Measurements from ENCODE around the gene DUSP21.

GRCh38 chrX:44871114-44871645 is 27.4 kb downstream of the DUSP21 start:
- TF ChIP-seq, protein P1, sequence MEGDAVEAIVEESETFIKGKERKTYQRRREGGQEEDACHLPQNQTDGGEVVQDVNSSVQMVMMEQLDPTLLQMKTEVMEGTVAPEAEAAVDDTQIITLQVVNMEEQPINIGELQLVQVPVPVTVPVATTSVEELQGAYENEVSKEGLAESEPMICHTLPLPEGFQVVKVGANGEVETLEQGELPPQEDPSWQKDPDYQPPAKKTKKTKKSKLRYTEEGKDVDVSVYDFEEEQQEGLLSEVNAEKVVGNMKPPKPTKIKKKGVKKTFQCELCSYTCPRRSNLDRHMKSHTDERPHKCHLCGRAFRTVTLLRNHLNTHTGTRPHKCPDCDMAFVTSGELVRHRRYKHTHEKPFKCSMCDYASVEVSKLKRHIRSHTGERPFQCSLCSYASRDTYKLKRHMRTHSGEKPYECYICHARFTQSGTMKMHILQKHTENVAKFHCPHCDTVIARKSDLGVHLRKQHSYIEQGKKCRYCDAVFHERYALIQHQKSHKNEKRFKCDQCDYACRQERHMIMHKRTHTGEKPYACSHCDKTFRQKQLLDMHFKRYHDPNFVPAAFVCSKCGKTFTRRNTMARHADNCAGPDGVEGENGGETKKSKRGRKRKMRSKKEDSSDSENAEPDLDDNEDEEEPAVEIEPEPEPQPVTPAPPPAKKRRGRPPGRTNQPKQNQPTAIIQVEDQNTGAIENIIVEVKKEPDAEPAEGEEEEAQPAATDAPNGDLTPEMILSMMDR (IDR thresholded peaks at IDR 0.05), result no peak
- TF ChIP-seq RCOR1 (IDR thresholded peaks at IDR 0.05; ENCODE audit: low read depth, low read length), result no peak
- TF ChIP-seq, protein P2, sequence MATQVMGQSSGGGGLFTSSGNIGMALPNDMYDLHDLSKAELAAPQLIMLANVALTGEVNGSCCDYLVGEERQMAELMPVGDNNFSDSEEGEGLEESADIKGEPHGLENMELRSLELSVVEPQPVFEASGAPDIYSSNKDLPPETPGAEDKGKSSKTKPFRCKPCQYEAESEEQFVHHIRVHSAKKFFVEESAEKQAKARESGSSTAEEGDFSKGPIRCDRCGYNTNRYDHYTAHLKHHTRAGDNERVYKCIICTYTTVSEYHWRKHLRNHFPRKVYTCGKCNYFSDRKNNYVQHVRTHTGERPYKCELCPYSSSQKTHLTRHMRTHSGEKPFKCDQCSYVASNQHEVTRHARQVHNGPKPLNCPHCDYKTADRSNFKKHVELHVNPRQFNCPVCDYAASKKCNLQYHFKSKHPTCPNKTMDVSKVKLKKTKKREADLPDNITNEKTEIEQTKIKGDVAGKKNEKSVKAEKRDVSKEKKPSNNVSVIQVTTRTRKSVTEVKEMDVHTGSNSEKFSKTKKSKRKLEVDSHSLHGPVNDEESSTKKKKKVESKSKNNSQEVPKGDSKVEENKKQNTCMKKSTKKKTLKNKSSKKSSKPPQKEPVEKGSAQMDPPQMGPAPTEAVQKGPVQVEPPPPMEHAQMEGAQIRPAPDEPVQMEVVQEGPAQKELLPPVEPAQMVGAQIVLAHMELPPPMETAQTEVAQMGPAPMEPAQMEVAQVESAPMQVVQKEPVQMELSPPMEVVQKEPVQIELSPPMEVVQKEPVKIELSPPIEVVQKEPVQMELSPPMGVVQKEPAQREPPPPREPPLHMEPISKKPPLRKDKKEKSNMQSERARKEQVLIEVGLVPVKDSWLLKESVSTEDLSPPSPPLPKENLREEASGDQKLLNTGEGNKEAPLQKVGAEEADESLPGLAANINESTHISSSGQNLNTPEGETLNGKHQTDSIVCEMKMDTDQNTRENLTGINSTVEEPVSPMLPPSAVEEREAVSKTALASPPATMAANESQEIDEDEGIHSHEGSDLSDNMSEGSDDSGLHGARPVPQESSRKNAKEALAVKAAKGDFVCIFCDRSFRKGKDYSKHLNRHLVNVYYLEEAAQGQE (IDR thresholded peaks at IDR 0.05), result no peak
- TF ChIP-seq EP300 (IDR thresholded peaks at IDR 0.05), result no peak
- no peak for TF ChIP-seq POLR2AphosphoS2 (conservative IDR thresholded peaks at IDR 0.05; ENCODE audit: low read length)
- TF ChIP-seq, protein P3, sequence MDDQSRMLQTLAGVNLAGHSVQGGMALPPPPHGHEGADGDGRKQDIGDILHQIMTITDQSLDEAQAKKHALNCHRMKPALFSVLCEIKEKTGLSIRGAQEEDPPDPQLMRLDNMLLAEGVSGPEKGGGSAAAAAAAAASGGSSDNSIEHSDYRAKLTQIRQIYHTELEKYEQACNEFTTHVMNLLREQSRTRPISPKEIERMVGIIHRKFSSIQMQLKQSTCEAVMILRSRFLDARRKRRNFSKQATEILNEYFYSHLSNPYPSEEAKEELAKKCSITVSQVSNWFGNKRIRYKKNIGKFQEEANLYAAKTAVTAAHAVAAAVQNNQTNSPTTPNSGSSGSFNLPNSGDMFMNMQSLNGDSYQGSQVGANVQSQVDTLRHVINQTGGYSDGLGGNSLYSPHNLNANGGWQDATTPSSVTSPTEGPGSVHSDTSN (IDR thresholded peaks at IDR 0.05), result no peak
- no peak for TF ChIP-seq POLR2A (IDR thresholded peaks at IDR 0.05; ENCODE audit: low read length)
- no peak for TF ChIP-seq MAFK (IDR thresholded peaks at IDR 0.05; ENCODE audit: partially characterized antibody)
